Mammary epithelial cell (primary cell): ENCODE data around the gene TP53INP2.

Source experiments
- EZH2 ChIP-seq: IDR thresholded peaks from 2 replicates; pipeline ENCODE4 v1.6.1; 2012; ENCODE audit warnings: low read length, inconsistent platforms, borderline replicate concordance
- TF ChIP-seq, protein P1 (sequence below), 2 donors: IDR thresholded peaks in 1 of 2; conservative IDR thresholded peaks in 1 of 2; 2 replicates each; pipeline ENCODE4 v1.5.1; 2011 to 2012; ENCODE audit warnings: inconsistent platforms in 2 of 2, low read length in 2 of 2, mild to moderate bottlenecking in 2 of 2, control low read depth in 1 of 2, low read depth in 1 of 2; ENCODE audit not compliant: insufficient read depth in 1 of 2; ENCODE audit errors: extremely low read depth in 1 of 2

DNA sequence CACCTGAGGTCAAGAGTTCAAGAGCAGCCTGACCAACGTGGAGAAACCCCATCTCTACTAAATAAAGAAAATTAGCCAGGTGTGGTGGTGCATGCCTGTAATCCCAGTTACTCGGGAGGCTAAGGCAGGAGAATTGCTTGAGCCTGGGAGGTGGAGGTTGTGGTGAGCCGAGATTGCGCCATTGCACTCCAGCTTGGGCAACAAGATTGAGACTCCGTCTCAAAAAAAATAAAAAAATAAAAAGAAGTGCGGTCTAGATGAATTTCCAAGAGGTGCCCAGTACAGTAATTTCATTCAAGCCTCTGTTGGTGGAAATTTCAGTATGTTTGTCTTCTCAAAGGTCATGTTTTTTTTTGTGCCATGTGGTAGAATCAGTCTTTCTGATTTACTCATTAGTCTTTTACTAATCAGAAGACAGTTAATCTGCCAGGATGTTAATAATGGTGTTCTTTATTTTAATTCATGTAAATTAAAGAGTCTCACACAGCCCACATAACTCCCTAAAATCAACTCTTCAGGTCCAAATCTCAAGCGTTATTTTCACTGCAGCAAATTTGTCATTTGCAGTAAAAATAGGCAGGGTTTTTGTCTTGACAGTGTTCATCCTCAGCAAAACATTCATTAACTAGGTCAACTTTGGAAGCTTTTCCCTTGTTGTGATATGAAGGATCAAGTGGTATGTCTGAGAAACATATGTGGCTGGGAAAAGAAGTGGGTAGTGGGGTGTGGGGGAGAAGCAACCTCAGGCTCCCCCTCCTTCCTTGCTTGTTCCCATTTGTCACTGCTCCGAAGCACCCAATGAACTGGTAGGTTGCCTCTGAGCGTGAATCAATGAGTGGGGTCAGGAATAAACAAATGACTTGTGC is 13.3 kb downstream of the TP53INP2 start:
- TF ChIP-seq, protein P1, sequence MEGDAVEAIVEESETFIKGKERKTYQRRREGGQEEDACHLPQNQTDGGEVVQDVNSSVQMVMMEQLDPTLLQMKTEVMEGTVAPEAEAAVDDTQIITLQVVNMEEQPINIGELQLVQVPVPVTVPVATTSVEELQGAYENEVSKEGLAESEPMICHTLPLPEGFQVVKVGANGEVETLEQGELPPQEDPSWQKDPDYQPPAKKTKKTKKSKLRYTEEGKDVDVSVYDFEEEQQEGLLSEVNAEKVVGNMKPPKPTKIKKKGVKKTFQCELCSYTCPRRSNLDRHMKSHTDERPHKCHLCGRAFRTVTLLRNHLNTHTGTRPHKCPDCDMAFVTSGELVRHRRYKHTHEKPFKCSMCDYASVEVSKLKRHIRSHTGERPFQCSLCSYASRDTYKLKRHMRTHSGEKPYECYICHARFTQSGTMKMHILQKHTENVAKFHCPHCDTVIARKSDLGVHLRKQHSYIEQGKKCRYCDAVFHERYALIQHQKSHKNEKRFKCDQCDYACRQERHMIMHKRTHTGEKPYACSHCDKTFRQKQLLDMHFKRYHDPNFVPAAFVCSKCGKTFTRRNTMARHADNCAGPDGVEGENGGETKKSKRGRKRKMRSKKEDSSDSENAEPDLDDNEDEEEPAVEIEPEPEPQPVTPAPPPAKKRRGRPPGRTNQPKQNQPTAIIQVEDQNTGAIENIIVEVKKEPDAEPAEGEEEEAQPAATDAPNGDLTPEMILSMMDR (conservative IDR thresholded peaks at IDR 0.05 in 1 of 2, IDR thresholded peaks at IDR 0.05 in 1 of 2; ENCODE audit: extremely low read depth in 1 of 2, insufficient read depth in 1 of 2, low read depth in 1 of 2, low read length in 2 of 2): no peak
- TF ChIP-seq EZH2: no peak
